ENCODE results near the gene AMN1.

GRCh38 chr12:31702047-31702446 lies 26.8 kb downstream of the AMN1 start:
- TF ChIP-seq CTCF (tag by site-specific recombination; IDR thresholded peaks at IDR 0.05), result no peak
- TF ChIP-seq ZNF146 (tag by site-specific recombination; IDR thresholded peaks at IDR 0.05), result no peak
